Measurements from ENCODE around the gene SLC17A9. TPM values are rescaled to one million over a fixed set of nuclear protein-coding genes. Genes with fewer than 3 reads are reported as not detected.

The SLC17A9 gene
- total RNA-seq, 1 donor from 2014 or later: 12.4 TPM

- Histone ChIP-seq H3K4me3 (ENCODE audit: insufficient read depth, low read depth, low read length) (no peak overlapping the region), H3K27ac (ENCODE audit: low read depth, low read length) (no peak overlapping the region), H4K20me1 (ENCODE audit: insufficient read depth, low read length) (peaks cover 7% of the 10 kb centered on the region), H3K79me2 (ENCODE audit: insufficient read depth, low read length) (no peaks in the 10 kb centered on the region), H2AFZ (ENCODE audit: low read depth, low read length) (no peak overlapping the region), H3K36me3 (ENCODE audit: insufficient read depth, low read length) (no peaks in the 10 kb centered on the region), H3K9me3 (ENCODE audit: insufficient read depth, low read depth, low read length) (no peaks in the 10 kb centered on the region), H3K27me3 (ENCODE audit: insufficient read depth, low read length) (peaks cover 18% of the 10 kb centered on the region), H3K4me1 (ENCODE audit: insufficient read depth, low read length) (no peaks in the 10 kb centered on the region), H3K4me2 (ENCODE audit: low read length) (no peak overlapping the region), H3K9ac (ENCODE audit: low read length) (no peak overlapping the region)
- no peak for TF ChIP-seq EZH2 (IDR thresholded peaks at IDR 0.05; ENCODE audit: insufficient read depth, low read length)
- no peak for TF ChIP-seq CTCF (IDR thresholded peaks at IDR 0.05; ENCODE audit: insufficient read depth, low read depth, low read length)
- H3K27me3 Mint-ChIP-seq (ENCODE audit: low read depth, unreplicated experiment): peaks cover 36% of the 10 kb centered on the region
- no peaks in the 10 kb centered on the region for H3K9me3 Mint-ChIP-seq (ENCODE audit: unreplicated experiment)
- H3K4me3 Mint-ChIP-seq (ENCODE audit: unreplicated experiment): no peak overlapping the region
- H3K36me3 Mint-ChIP-seq (ENCODE audit: low read depth, unreplicated experiment): peaks cover 2% of the 10 kb centered on the region
- FAIRE-seq: no peak
- no peak for DNase-seq (ENCODE audit: low read depth)
- no peak overlapping the region for H3K27ac Mint-ChIP-seq (ENCODE audit: unreplicated experiment)
- H3K4me1 Mint-ChIP-seq (ENCODE audit: low read depth, unreplicated experiment): no peaks in the 10 kb centered on the region
These were observed 16.8 kb downstream of the SLC17A9 start for GRCh38 chr20:62969179-62969760.

- Mint-ChIP-seq H3K27me3 (ENCODE audit: low read depth, unreplicated experiment) (peaks cover 43% of the 10 kb centered on the region), H3K4me3 (ENCODE audit: unreplicated experiment) (no peak overlapping the region), H3K27ac (ENCODE audit: unreplicated experiment) (no peak overlapping the region), H3K36me3 (ENCODE audit: low read depth, unreplicated experiment) (peaks cover 2% of the 10 kb centered on the region), H3K4me1 (ENCODE audit: low read depth, unreplicated experiment) (no peaks in the 10 kb centered on the region), H3K9me3 (ENCODE audit: unreplicated experiment) (no peaks in the 10 kb centered on the region)
- no peak overlapping the region for H2AFZ ChIP-seq (ENCODE audit: low read depth, low read length)
- H3K9ac ChIP-seq (ENCODE audit: low read length): no peak overlapping the region
- no peaks in the 10 kb centered on the region for H3K4me1 ChIP-seq (ENCODE audit: insufficient read depth, low read length)
- no peak for TF ChIP-seq CTCF (IDR thresholded peaks at IDR 0.05; ENCODE audit: insufficient read depth, low read depth, low read length)
- TF ChIP-seq EZH2 (IDR thresholded peaks at IDR 0.05; ENCODE audit: insufficient read depth, low read length): no peak
- FAIRE-seq (no peak), DNase-seq (ENCODE audit: low read depth) (no peak)
- peaks cover 24% of the 10 kb centered on the region for H3K27me3 ChIP-seq (ENCODE audit: insufficient read depth, low read length)
- H3K36me3 ChIP-seq (ENCODE audit: insufficient read depth, low read length): no peaks in the 10 kb centered on the region
- no peaks in the 10 kb centered on the region for H3K79me2 ChIP-seq (ENCODE audit: insufficient read depth, low read length)
- H3K4me3 ChIP-seq (ENCODE audit: insufficient read depth, low read depth, low read length): no peak overlapping the region
- peaks cover 7% of the 10 kb centered on the region for H4K20me1 ChIP-seq (ENCODE audit: insufficient read depth, low read length)
- H3K27ac ChIP-seq (ENCODE audit: low read depth, low read length): no peak overlapping the region
- H3K9me3 ChIP-seq (ENCODE audit: insufficient read depth, low read depth, low read length): no peaks in the 10 kb centered on the region
- no peak overlapping the region for H3K4me2 ChIP-seq (ENCODE audit: low read length)
These were observed 17.4 kb downstream of the SLC17A9 start for GRCh38 chr20:62969939-62970306.
